HG02981 (cell line): ENCODE measurements around the gene TIE1.

Experiments
- ATAC-seq: cut with Tn5 transposase; IDR thresholded peaks from one replicate; pipeline ENCODE4 v1.9.1; 2021; ENCODE audit warnings: mild to moderate bottlenecking, moderate library complexity; ENCODE audit not compliant: unreplicated experiment

The TIE1 gene

GRCh38 chr1:43300378-43301094 is at the start of gene TIE1:
TIE1 (plus strand) TSS chr1:43300982; CDS start chr1:43301072, 90 bp downstream.
- ATAC-seq = no peak

- no peak for ATAC-seq
These were observed 49.8 kb upstream of the TIE1 start for GRCh38 chr1:43251024-43251423.

GRCh38 chr1:43252225-43252624 is 48.6 kb upstream of the TIE1 start:
- ATAC-seq = no peak

GRCh38 chr1:43253173-43253572 is 47.6 kb upstream of the TIE1 start:
- ATAC-seq = no peak

- ATAC-seq = no peak
These were observed 46.9 kb upstream of the TIE1 start for GRCh38 chr1:43253876-43254275.

GRCh38 chr1:43255438-43256210 is 45.2 kb upstream of the TIE1 start:
- ATAC-seq = no peak

- no peak for ATAC-seq
These were observed 43.9 kb upstream of the TIE1 start for GRCh38 chr1:43256675-43257570.

GRCh38 chr1:43258370-43258769 is 42.4 kb upstream of the TIE1 start:
- no peak for ATAC-seq

- no peak for ATAC-seq
These were observed 35.4 kb upstream of the TIE1 start for GRCh38 chr1:43265431-43265830.

- ATAC-seq = no peak
These were observed 33.9 kb upstream of the TIE1 start for GRCh38 chr1:43266881-43267280.

GRCh38 chr1:43267291-43267805 is 33.4 kb upstream of the TIE1 start:
- ATAC-seq = no peak

- ATAC-seq = no peak
These were observed 32.9 kb upstream of the TIE1 start for GRCh38 chr1:43267818-43268425.

GRCh38 chr1:43269627-43270375 is 31.0 kb upstream of the TIE1 start, which contains the start of gene TMEM125:
TMEM125 (plus strand) TSS chr1:43269983; CDS start chr1:43272723, 2,740 bp downstream.
- ATAC-seq = no peak

- no peak for ATAC-seq
These were observed 30.2 kb upstream of the TIE1 start for GRCh38 chr1:43270421-43271095.

- no peak for ATAC-seq
These were observed 29.3 kb upstream of the TIE1 start for GRCh38 chr1:43271186-43272118.

- ATAC-seq = no peak
These were observed 28.6 kb upstream of the TIE1 start for GRCh38 chr1:43272161-43272560.

- ATAC-seq = no peak
These were observed 27.9 kb upstream of the TIE1 start for GRCh38 chr1:43272576-43273571.
